AG04450 (cell line): ENCODE data around the gene PHRF1. TPM values are rescaled to one million over a fixed set of nuclear protein-coding genes. Genes with fewer than 3 reads are reported as not detected.
A peak's percentile ranks its signal among the peaks of the same experiment; 100 is the strongest.

ENCODE experiments used
- CTCF ChIA-PET: fragments of 300-600, 350-600 bp; formaldehyde crosslinking; extraction: SDS; loops from one replicate; lab custom pipeline; 2022; ENCODE audit warnings: antibody characterized with exemption, inconsistent platforms; lab: Charles Lee
- POLR2A ChIA-PET: fragments of 350-600 bp; formaldehyde crosslinking; extraction: SDS; loops from one replicate; lab custom pipeline; 2021; ENCODE audit warnings: antibody characterized with exemption, inconsistent platforms; lab: Yijun Ruan, JAX
- DNase-seq: peaks from one replicate; pipeline ENCODE4 v3.0.0-alpha.2; 2011; ENCODE audit warnings: low read depth, low spot score
- H3K27ac ChIP-seq: one replicate; pipeline ENCODE4 v1.5.1; 2012; ENCODE audit warnings: low read depth, low read length, control low read depth
- H3K27me3 ChIP-seq: one replicate; pipeline ENCODE4 v1.6.0; 2012; ENCODE audit warnings: low read length; ENCODE audit not compliant: control insufficient read depth, insufficient read depth
- H3K4me3 ChIP-seq: 2 replicates; pipeline ENCODE4 v1.5.1; 2011; ENCODE audit warnings: mild to moderate bottlenecking, low read depth, low read length, control low read depth
- H3K9me3 ChIP-seq: 2 replicates; pipeline ENCODE4 v1.5.1; 2012; ENCODE audit warnings: low read length; ENCODE audit not compliant: control insufficient read depth, insufficient read depth
- CTCF ChIP-seq: IDR thresholded peaks from 2 replicates; pipeline ENCODE4 v1.5.1; 2011; ENCODE audit warnings: low read depth, low read length, control low read depth, inconsistent platforms
- polyA plus RNA-seq: library from polyadenylated mRNA; depleted of rRNA; stranded (reverse); fragments of >200 nt; gene quantifications from 2 replicates; pipeline ENCODE4 v1.2.3, GENCODE V29; 2011

Gene PHRF1
- polyA plus RNA-seq, 1 experiment, result 7.3 TPM

- Histone ChIP-seq H3K27me3 (no peaks in the 10 kb centered on the region), H3K9me3 (no peaks in the 10 kb centered on the region; the same call in 1 of the 2 replicates), H3K4me3 (no peak overlapping the region), H3K27ac (peak overlapping the region; percentile 2)
- no peak for TF ChIP-seq CTCF
- ChIA-PET CTCF (interaction anchor here (0.7 kb wide), 1 partner anchor 62 kb away, joined by 4 read pairs; no protein-coding TSS in a partner anchor), POLR2A (interaction anchor here (0.5 kb wide), 1 partner anchor 215 kb away, joined by 3 read pairs; no protein-coding TSS in a partner anchor)
- DNase-seq, result no peak
Observed at GRCh38 chr11:538431-539051, 37.7 kb upstream of the PHRF1 start.

- no peaks in the 10 kb centered on the region; the same call in 1 of the 2 replicates for H3K9me3 ChIP-seq
- ChIA-PET POLR2A (no interaction called here), CTCF (interaction anchor here (1.1 kb wide), 1 partner anchor 15 kb away, joined by 3 read pairs; no protein-coding TSS in a partner anchor)
- no peak for TF ChIP-seq CTCF
- H3K4me3 ChIP-seq, result no peak overlapping the region
- H3K27ac ChIP-seq, result no peak overlapping the region
- no peaks in the 10 kb centered on the region for H3K27me3 ChIP-seq
- no peak for DNase-seq
Observed at GRCh38 chr11:539971-540481, 36.2 kb upstream of the PHRF1 start.

- Histone ChIP-seq H3K27me3 (no peaks in the 10 kb centered on the region), H3K4me3 (no peak overlapping the region), H3K27ac (no peak overlapping the region), H3K9me3 (no peaks in the 10 kb centered on the region; the same call in 1 of the 2 replicates)
- ChIA-PET POLR2A (no interaction called here), CTCF (interaction anchor here (0.6 to 1.1 kb wide), 2 partner anchors 14 to 174 kb away, joined by 3 read pairs; no protein-coding TSS in a partner anchor)
- TF ChIP-seq CTCF, result no peak
- no peak for DNase-seq
Observed at GRCh38 chr11:540583-541432, 35.5 kb upstream of the PHRF1 start.

GRCh38 chr11:541433-541885, 34.8 kb upstream of the PHRF1 start:
- Histone ChIP-seq H3K9me3 (no peaks in the 10 kb centered on the region; the same call in 1 of the 2 replicates), H3K27ac (no peak overlapping the region), H3K4me3 (no peak overlapping the region), H3K27me3 (no peaks in the 10 kb centered on the region)
- no peak for TF ChIP-seq CTCF
- ChIA-PET POLR2A (no interaction called here), CTCF (no interaction called here)
- DNase-seq, result no peak
